NCI-H2227 (cell line): ENCODE data around the gene KSR1.
"Not testable (repeated sequence)": the region's sequence is repeated elsewhere in the genome, so short reads cannot be mapped to it uniquely, and the experiment has no call there.

Experiments
- DNase-seq: peaks from one replicate; lab custom pipeline; 2025; ENCODE audit not compliant: unreplicated experiment; lab: John Stamatoyannopoulos, UW

Gene KSR1

GRCh38 chr17:27491713-27492190 is 35.5 kb downstream of the KSR1 start:
- DNase-seq, result peak; percentile 43

DNA sequence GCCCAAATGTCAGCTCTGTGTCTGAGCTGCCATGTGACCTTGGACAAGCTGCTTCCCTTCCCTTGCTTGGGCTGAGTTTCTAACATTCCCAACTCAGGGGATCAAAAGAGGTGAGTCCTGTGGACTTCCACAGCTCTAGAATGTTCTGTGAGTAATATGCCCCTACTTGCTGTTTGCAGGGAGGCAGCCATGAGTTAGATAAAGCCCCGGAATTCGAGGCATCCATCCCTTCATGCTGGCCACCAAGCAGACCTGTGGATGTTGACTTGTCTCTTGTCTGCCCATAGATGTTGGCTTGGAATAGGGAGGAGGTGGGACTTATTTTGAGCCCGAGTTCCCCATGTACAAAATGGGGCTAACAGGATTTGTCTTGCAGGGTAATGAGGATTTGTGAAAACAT is 36.2 kb downstream of the KSR1 start:
- DNase-seq, result no peak

DNA sequence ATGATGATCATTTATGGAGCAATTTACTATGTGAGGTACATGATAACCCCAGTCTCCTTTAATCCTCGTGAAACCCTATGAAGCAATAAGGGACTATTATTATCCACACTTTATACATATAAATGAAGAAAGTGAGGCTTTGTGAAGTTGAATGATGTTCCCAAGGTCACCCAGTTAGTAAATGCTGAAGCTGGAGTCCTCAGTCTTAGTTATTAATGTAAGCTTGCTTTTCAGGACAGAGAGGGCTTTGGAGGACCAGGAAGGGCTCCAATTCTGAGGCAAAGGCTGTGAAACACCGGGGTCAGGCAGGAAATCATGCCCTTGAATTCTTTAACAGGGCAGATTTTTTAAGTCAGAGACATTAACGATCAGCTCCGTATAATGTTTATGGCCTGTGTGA is 36.8 kb downstream of the KSR1 start:
- no peak for DNase-seq

- DNase-seq, result peak; percentile 37
Observed at GRCh38 chr17:27494192-27495091, 38.2 kb downstream of the KSR1 start.

DNA sequence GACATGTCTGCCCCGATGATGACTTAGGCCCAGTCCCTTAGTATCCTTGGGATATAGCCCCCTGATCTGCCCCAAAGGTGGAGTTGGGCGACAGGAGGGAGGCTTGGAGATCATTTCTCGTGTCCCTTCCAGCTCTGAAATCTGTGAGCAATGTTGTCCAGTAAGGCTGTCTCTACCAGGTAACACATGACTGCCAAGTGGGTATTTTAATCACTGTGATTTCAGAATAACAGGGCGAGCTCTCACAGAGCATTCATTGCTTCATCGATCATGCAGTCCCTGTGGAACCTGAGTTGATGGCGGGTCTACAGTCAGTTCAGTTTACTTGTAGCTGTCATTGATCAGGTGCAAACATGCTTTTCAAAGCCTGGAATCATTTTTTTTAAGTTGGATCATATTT is 39.2 kb downstream of the KSR1 start:
- no peak for DNase-seq

DNA sequence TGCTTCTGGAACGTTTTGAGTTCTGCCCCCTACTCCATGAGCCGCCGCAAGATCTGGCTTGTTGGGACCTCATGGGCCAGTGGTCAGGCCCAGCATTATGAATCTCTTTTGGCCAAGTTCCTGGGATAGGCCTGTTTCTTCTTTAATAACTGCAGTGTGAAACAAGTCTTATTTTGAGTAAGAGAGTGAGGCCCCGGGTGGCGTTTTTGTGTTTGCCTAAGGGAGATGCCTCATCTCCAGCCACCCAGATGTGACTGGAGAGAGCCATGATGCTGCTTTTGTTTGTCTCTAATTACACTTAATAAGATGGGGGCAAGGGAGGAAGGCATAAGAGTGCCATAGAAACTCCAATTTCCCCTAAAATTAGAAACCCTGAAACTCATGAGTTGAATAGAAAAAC is 39.8 kb downstream of the KSR1 start:
- DNase-seq, result no peak

GRCh38 chr17:27496437-27496943 is 40.2 kb downstream of the KSR1 start:
- DNase-seq, result no peak

DNA sequence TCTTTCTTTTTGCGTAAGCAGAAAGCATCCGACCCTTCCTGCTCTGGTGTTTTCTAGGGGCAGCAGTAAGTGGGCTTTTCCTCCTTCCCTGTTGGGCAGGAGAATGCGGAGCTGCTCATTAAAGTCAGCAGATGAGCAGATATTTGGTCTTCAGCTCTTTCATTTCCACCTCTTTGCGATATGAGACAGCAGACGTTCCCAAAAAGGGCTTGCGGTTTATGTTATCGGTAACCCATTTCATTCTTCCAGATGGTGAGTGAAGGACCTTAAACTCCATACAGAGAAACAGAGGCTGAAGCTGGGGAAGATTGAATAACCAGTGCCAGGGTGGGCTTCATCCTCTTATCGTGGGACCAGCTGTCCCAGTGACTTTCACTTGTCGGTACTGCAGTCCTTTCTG is 40.7 kb downstream of the KSR1 start:
- DNase-seq, result no peak

DNA sequence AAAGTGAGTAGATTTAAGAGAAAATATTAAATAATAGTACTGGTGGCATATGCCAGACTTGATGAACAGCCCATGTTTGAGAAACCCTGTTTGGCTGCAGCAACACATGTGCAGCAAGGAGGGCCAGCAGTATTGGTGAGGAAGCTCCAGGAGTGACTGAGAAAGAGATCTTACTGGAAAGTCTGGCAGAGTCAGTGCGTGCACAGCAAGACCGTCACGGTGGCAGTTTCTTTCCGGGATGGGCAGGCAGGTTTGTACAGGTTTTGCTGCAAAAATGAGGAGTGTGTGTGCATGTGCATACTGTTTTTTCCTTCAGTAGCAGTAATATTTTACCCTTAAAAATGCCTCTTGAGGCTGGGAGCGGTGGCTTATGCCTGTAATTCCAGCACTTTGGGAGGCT is 41.4 kb downstream of the KSR1 start:
- no peak for DNase-seq

- DNase-seq, result no peak
Observed at GRCh38 chr17:27498615-27499309, 42.5 kb downstream of the KSR1 start.

- DNase-seq, result no peak
Observed at GRCh38 chr17:27499451-27500265, 43.4 kb downstream of the KSR1 start.

DNA sequence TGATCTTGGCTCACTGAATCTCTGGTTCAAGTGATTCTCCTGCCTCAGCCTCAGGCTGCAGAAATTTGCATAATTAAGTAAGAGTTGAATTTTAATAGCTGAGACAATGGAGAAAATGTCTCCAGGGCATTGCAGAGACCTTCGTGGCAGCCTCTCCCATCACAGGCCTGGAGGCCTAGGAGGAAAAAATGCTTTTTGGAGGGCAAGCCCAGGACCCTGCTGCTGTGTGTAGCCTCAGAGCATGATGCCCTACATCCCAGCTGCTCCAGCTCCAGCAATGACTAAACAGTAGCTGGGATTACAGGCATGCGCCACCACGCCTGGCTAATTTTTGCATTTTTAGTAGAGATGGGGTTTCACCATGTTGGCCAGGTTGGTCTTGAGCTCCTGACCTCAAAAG is 45.1 kb downstream of the KSR1 start:
- DNase-seq, result not testable (repeated sequence)

GRCh38 chr17:27502526-27503324 is 46.5 kb downstream of the KSR1 start:
- DNase-seq, result no peak

GRCh38 chr17:27503611-27504010 is 47.4 kb downstream of the KSR1 start:
- no peak for DNase-seq

DNA sequence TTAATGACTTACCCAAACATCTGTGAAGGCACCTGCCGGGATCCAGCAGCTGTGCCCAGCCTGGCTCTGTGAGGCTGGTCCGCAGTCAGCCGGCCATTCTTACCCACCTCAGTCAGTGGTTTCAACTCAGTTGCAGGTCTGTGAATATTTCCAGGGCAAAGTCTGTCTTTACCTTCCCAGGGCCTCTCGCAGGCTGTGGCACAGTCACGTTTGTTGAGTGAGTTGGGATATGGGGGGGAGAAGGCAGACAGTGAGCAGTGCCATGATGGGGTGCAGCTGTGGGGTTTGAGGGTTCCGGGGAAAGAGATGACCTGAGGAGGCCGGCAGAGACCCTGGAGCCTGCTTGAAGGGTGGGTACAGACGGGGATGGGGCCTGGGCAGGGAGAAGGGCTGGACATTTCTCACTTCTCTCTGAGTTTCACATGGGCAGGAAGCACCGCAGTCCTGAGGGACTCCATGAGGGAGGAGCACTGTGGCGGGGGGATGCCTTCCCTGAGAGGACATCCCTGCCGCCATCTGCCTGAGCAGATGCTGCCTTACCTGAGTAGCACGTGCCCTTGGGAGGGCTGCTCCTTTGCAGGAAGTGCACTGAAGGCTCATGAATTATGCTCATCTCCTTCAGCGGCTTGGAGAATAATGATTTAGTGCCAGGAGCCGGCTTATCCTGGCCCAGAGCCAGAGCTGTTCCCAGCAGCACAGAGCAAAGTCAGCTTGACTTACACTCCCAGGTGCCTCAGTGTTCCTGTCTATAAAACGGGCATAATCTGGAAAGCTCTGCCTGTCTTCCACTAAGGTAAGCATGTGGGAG is 48.1 kb downstream of the KSR1 start:
- DNase-seq, result no peak

- DNase-seq, result no peak
Observed at GRCh38 chr17:27506348-27507218, 50.3 kb downstream of the KSR1 start.

DNA sequence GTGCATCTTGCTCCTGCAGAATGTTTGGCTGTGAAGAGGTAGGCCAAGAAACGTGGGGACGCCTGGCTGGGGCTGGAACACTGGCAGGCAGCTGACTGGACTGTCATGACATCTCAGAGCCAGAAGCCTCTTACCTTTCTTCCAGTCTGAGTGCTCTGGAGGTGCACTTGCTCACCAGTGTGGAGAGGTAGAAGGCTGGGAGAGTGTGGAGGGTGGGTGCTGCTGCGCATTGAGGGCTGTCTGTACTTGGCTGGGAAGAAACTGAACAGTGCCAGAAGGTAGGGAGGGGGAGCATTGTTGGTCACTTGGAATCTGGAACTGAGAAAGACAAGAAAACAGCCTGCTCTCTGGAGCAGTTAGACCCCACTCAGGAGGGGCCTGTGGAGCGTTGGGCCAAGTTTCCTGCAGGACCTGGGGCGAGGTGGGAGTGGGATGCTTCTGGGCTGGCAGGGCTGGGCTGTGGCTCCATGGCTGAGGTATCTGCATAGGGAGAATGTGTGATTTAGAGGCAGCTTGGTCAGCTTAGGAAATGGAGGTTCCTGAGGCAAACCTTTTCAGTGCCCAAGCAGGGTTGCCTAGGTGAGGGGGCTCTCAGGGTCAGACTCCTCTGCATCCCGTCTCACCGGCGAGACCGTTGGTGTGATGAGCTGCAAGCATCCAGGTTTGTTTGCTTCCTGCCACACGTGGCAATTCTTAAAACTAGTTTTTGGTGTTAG is 55.1 kb downstream of the KSR1 start:
- no peak for DNase-seq

- no peak for DNase-seq
Observed at GRCh38 chr17:27512031-27512430, 55.8 kb downstream of the KSR1 start.
